Brain pericyte (primary cell): ENCODE data around the gene CDK5RAP2.

Experiments
- DNase-seq: peaks from one replicate; pipeline ENCODE4 v3.0.0-alpha.2; 2012; ENCODE audit warnings: low read depth, low spot score

CDK5RAP2 gene

GRCh38 chr9:120358877-120359276, 221.1 kb downstream of the CDK5RAP2 start:
- no peak for DNase-seq

GRCh38 chr9:120353506-120353905, 226.5 kb downstream of the CDK5RAP2 start:
- no peak for DNase-seq

GRCh38 chr9:120351106-120351505, 228.9 kb downstream of the CDK5RAP2 start:
- no peak for DNase-seq

- no peak for DNase-seq
Observed at GRCh38 chr9:120350596-120350995, 229.4 kb downstream of the CDK5RAP2 start.

- no peak for DNase-seq
Observed at GRCh38 chr9:120348951-120349429, 231.0 kb downstream of the CDK5RAP2 start.

- DNase-seq = no peak
Observed at GRCh38 chr9:120345379-120345778, 234.6 kb downstream of the CDK5RAP2 start.

GRCh38 chr9:120344230-120344629, 235.7 kb downstream of the CDK5RAP2 start:
- no peak for DNase-seq

GRCh38 chr9:120343416-120343815, 236.6 kb downstream of the CDK5RAP2 start:
- no peak for DNase-seq
